Mammary epithelial cell (primary cell): Measurements from ENCODE around the gene EFNA4.

Experiments
- CTCF ChIP-seq, 2 donors: IDR thresholded peaks in 1 of 2; conservative IDR thresholded peaks in 1 of 2; 2 replicates each; pipeline ENCODE4 v1.5.1; 2011 to 2012; ENCODE audit warnings: inconsistent platforms in 2 of 2, low read length in 2 of 2, mild to moderate bottlenecking in 2 of 2, control low read depth in 1 of 2, low read depth in 1 of 2; ENCODE audit not compliant: insufficient read depth in 1 of 2; ENCODE audit errors: extremely low read depth in 1 of 2
- EZH2 ChIP-seq: IDR thresholded peaks from 2 replicates; pipeline ENCODE4 v1.6.1; 2012; ENCODE audit warnings: low read length, inconsistent platforms, borderline replicate concordance

GRCh38 chr1:155064832-155065429, 1.4 kb downstream of the EFNA4 start:
- no peak for TF ChIP-seq CTCF (conservative IDR thresholded peaks at IDR 0.05 in 1 of 2, IDR thresholded peaks at IDR 0.05 in 1 of 2; ENCODE audit: extremely low read depth in 1 of 2, insufficient read depth in 1 of 2, low read depth in 1 of 2, low read length in 2 of 2)
- TF ChIP-seq EZH2 = no peak
